Ovary (tissue), 3 donors: ENCODE measurements around the gene DNAJC8.

Source experiments
- EP300 ChIP-seq: sonication (generic); formaldehyde crosslinking; IDR thresholded peaks from one replicate; pipeline ENCODE4 v1.6.1; 2017; ENCODE audit warnings: antibody characterized with exemption
- POLR2A ChIP-seq: fragments of 450-650 bp; IDR thresholded peaks from one replicate; pipeline ENCODE4 v1.6.1; 2017; ENCODE audit warnings: antibody characterized with exemption, mild to moderate bottlenecking, moderate library complexity
- TF ChIP-seq, protein P1 (sequence below), 3 donors: fragments of 450-650 bp in 2 of 3; fragments of 200-600 bp in 1 of 3; IDR thresholded peaks; one replicate each; pipeline versions ENCODE4 v1.5.1 to v1.8.0; 2016 to 2022; ENCODE audit warnings: antibody characterized with exemption in 3 of 3, mild to moderate bottlenecking in 1 of 3
- donor health status: DM: no; HTN: no; CAD: no.

- TF ChIP-seq, protein P1, sequence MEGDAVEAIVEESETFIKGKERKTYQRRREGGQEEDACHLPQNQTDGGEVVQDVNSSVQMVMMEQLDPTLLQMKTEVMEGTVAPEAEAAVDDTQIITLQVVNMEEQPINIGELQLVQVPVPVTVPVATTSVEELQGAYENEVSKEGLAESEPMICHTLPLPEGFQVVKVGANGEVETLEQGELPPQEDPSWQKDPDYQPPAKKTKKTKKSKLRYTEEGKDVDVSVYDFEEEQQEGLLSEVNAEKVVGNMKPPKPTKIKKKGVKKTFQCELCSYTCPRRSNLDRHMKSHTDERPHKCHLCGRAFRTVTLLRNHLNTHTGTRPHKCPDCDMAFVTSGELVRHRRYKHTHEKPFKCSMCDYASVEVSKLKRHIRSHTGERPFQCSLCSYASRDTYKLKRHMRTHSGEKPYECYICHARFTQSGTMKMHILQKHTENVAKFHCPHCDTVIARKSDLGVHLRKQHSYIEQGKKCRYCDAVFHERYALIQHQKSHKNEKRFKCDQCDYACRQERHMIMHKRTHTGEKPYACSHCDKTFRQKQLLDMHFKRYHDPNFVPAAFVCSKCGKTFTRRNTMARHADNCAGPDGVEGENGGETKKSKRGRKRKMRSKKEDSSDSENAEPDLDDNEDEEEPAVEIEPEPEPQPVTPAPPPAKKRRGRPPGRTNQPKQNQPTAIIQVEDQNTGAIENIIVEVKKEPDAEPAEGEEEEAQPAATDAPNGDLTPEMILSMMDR (IDR thresholded peaks at IDR 0.05) = no peak
- TF ChIP-seq POLR2A (no peak), EP300 (no peak)
Measured at GRCh38 chr1:28244549-28245251, 11.9 kb upstream of the DNAJC8 start.
